ENCODE measurements around the gene DEUP1.

GRCh38 chr11:93361435-93361834 is 30.9 kb downstream of the DEUP1 start:
- TF ChIP-seq, protein P1, sequence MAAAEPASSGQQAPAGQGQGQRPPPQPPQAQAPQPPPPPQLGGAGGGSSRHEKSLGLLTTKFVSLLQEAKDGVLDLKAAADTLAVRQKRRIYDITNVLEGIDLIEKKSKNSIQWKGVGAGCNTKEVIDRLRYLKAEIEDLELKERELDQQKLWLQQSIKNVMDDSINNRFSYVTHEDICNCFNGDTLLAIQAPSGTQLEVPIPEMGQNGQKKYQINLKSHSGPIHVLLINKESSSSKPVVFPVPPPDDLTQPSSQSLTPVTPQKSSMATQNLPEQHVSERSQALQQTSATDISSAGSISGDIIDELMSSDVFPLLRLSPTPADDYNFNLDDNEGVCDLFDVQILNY (CRISPR knock-in tag; IDR thresholded peaks at IDR 0.05): no peak
- no peak for TF ChIP-seq CSDE1 (IDR thresholded peaks at IDR 0.05)
- no peak for TF ChIP-seq SREBF2 (CRISPR knock-in tag; IDR thresholded peaks at IDR 0.05)
- TF ChIP-seq POLR2A (conservative IDR thresholded peaks at IDR 0.05): no peak
- TF ChIP-seq ZFP36 (IDR thresholded peaks at IDR 0.05; ENCODE audit: low read depth, low read length, partially characterized antibody): no peak
- no peak for TF ChIP-seq TGIF2 (CRISPR knock-in tag; IDR thresholded peaks at IDR 0.05)
- TF ChIP-seq, protein P2, sequence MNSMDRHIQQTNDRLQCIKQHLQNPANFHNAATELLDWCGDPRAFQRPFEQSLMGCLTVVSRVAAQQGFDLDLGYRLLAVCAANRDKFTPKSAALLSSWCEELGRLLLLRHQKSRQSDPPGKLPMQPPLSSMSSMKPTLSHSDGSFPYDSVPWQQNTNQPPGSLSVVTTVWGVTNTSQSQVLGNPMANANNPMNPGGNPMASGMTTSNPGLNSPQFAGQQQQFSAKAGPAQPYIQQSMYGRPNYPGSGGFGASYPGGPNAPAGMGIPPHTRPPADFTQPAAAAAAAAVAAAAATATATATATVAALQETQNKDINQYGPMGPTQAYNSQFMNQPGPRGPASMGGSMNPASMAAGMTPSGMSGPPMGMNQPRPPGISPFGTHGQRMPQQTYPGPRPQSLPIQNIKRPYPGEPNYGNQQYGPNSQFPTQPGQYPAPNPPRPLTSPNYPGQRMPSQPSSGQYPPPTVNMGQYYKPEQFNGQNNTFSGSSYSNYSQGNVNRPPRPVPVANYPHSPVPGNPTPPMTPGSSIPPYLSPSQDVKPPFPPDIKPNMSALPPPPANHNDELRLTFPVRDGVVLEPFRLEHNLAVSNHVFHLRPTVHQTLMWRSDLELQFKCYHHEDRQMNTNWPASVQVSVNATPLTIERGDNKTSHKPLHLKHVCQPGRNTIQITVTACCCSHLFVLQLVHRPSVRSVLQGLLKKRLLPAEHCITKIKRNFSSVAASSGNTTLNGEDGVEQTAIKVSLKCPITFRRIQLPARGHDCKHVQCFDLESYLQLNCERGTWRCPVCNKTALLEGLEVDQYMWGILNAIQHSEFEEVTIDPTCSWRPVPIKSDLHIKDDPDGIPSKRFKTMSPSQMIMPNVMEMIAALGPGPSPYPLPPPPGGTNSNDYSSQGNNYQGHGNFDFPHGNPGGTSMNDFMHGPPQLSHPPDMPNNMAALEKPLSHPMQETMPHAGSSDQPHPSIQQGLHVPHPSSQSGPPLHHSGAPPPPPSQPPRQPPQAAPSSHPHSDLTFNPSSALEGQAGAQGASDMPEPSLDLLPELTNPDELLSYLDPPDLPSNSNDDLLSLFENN (IDR thresholded peaks at IDR 0.05; ENCODE audit: low read depth in 2 of 2, low read length in 2 of 2): no peak
- TF ChIP-seq ATF3 (IDR thresholded peaks at IDR 0.05): no peak
- TF ChIP-seq ATF3 (CRISPR knock-in tag; conservative IDR thresholded peaks at IDR 0.05): no peak
- TF ChIP-seq, protein P3, sequence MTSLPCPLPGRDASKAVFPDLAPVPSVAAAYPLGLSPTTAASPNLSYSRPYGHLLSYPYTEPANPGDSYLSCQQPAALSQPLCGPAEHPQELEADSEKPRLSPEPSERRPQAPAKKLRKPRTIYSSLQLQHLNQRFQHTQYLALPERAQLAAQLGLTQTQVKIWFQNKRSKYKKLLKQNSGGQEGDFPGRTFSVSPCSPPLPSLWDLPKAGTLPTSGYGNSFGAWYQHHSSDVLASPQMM (CRISPR knock-in tag; IDR thresholded peaks at IDR 0.05): no peak
